GM12801 (cell line): ENCODE measurements around the gene EXOC3L4.

Experiments
- CTCF ChIP-seq: IDR thresholded peaks from one replicate; pipeline ENCODE4 v1.5.1; 2011; ENCODE audit warnings: control low read depth; ENCODE audit not compliant: insufficient read length; ENCODE audit errors: extremely low read depth

Gene EXOC3L4

GRCh38 chr14:103066399-103066798 is 28.1 kb upstream of the EXOC3L4 start:
- no peak for TF ChIP-seq CTCF

- TF ChIP-seq CTCF, result no peak
Observed at GRCh38 chr14:103067231-103067954, 27.1 kb upstream of the EXOC3L4 start.

- no peak for TF ChIP-seq CTCF
Observed at GRCh38 chr14:103068351-103069073, 26.0 kb upstream of the EXOC3L4 start.

- no peak for TF ChIP-seq CTCF
Observed at GRCh38 chr14:103070263-103070885, 24.2 kb upstream of the EXOC3L4 start.

- TF ChIP-seq CTCF, result no peak
Observed at GRCh38 chr14:103070971-103071542, 23.5 kb upstream of the EXOC3L4 start.

- no peak for TF ChIP-seq CTCF
Observed at GRCh38 chr14:103071544-103072251, 22.8 kb upstream of the EXOC3L4 start.
